GM21723 (cell line): ENCODE results near the gene SERPINF2.
"Not testable (repeated sequence)": the region's sequence is repeated elsewhere in the genome, so short reads cannot be mapped to it uniquely, and the experiment has no call there.

ENCODE experiments used
- ATAC-seq: cut with Tn5 transposase; IDR thresholded peaks from one replicate; pipeline ENCODE4 v1.9.1; 2021; ENCODE audit warnings: mild to moderate bottlenecking, moderate library complexity; ENCODE audit not compliant: unreplicated experiment

SERPINF2 gene

GRCh38 chr17:1733759-1734158 lies 8.9 kb upstream of the SERPINF2 start:
- ATAC-seq, result no peak

GRCh38 chr17:1735418-1735817 lies 7.3 kb upstream of the SERPINF2 start:
- no peak for ATAC-seq

- no peak for ATAC-seq
Measured at GRCh38 chr17:1735834-1736347, 6.8 kb upstream of the SERPINF2 start.

GRCh38 chr17:1736348-1737281 lies 6.1 kb upstream of the SERPINF2 start:
- ATAC-seq, result no peak

GRCh38 chr17:1737531-1738291 lies 5.0 kb upstream of the SERPINF2 start:
- no peak for ATAC-seq

- not testable (repeated sequence) for ATAC-seq
Measured at GRCh38 chr17:1741899-1742298, 772 bp upstream of the SERPINF2 start.

- ATAC-seq, result no peak
Measured at GRCh38 chr17:1743088-1743439, 393 bp downstream of the SERPINF2 start.

GRCh38 chr17:1744551-1745512 lies 2.2 kb downstream of the SERPINF2 start:
- ATAC-seq, result no peak

- no peak for ATAC-seq
Measured at GRCh38 chr17:1745513-1746020, 2.9 kb downstream of the SERPINF2 start.

- no peak for ATAC-seq
Measured at GRCh38 chr17:1746975-1747543, 4.4 kb downstream of the SERPINF2 start.

GRCh38 chr17:1750628-1751027 lies 8.0 kb downstream of the SERPINF2 start:
- no peak for ATAC-seq

GRCh38 chr17:1752425-1753262 lies 10.0 kb downstream of the SERPINF2 start:
- no peak for ATAC-seq

- ATAC-seq, result no peak
Measured at GRCh38 chr17:1753767-1754429, 11.2 kb downstream of the SERPINF2 start.

GRCh38 chr17:1754430-1755112 lies 11.9 kb downstream of the SERPINF2 start:
- no peak for ATAC-seq

- no peak for ATAC-seq
Measured at GRCh38 chr17:1755252-1755826, 12.7 kb downstream of the SERPINF2 start.

- no peak for ATAC-seq
Measured at GRCh38 chr17:1755827-1756262, 13.2 kb downstream of the SERPINF2 start.

- no peak for ATAC-seq
Measured at GRCh38 chr17:1758807-1759206, 16.1 kb downstream of the SERPINF2 start.

GRCh38 chr17:1759529-1759928 lies 16.9 kb downstream of the SERPINF2 start:
- ATAC-seq, result no peak
